Spleen (tissue), 11 donors: ENCODE data around the gene LCN12. TPM values are rescaled to one million over a fixed set of nuclear protein-coding genes. Genes with fewer than 3 reads are reported as not detected.

Source experiments
- DNase-seq: peaks from one replicate; pipeline ENCODE4 v3.0.0-alpha.2; 2020
- H3K27ac ChIP-seq, 8 donors: fragments of 200-600 bp; sonication (generic) in 7 of 8; 1 replicate in 4 of 8; 2 replicates in 4 of 8; pipeline versions ENCODE4 v1.5.0 to v1.8.0; 2016 to 2021; ENCODE audit warnings: inconsistent platforms in 4 of 8, mild to moderate bottlenecking in 4 of 8, moderate library complexity in 1 of 8
- H3K27me3 ChIP-seq, 7 donors: fragments of 200-600 bp; sonication (generic) in 6 of 7; replicated peaks in 1 of 7; 1 replicate in 4 of 7; 2 replicates in 3 of 7; pipeline versions ENCODE4 v1.5.0 to v1.8.0; 2016 to 2021; ENCODE audit warnings: inconsistent platforms in 3 of 7, mild to moderate bottlenecking in 1 of 7
- H3K36me3 ChIP-seq, 6 donors: fragments of 200-600 bp; sonication (generic) in 5 of 6; 1 replicate in 4 of 6; 2 replicates in 2 of 6; pipeline versions ENCODE4 v1.5.0 to v1.8.0; 2016 to 2021; ENCODE audit warnings: inconsistent platforms in 2 of 6
- H3K4me1 ChIP-seq, 6 donors: fragments of 200-600 bp; sonication (generic) in 5 of 6; 1 replicate in 3 of 6; 2 replicates in 3 of 6; pipeline versions ENCODE4 v1.5.0 to v1.8.0; 2016 to 2021; ENCODE audit warnings: inconsistent platforms in 3 of 6
- H3K4me3 ChIP-seq, 8 donors: fragments of 200-600 bp; sonication (generic) in 7 of 8; 1 replicate in 4 of 8; 2 replicates in 4 of 8; pipeline versions ENCODE4 v1.5.0 to v1.8.0; 2016 to 2021; ENCODE audit warnings: inconsistent platforms in 4 of 8, mild to moderate bottlenecking in 4 of 8, moderate library complexity in 2 of 8
- H3K9me3 ChIP-seq, 8 donors: fragments of 200-600 bp; sonication (generic) in 7 of 8; 1 replicate in 4 of 8; 2 replicates in 4 of 8; pipeline versions ENCODE4 v1.5.0 to v1.8.0; 2016 to 2021; ENCODE audit warnings: inconsistent platforms in 4 of 8
- POLR2A ChIP-seq, 3 donors: fragments of 450-650 bp; IDR thresholded peaks; one replicate each; pipeline ENCODE4 v1.5.1; 2017; ENCODE audit warnings: antibody characterized with exemption in 3 of 3, mild to moderate bottlenecking in 1 of 3
- POLR2AphosphoS5 ChIP-seq, 3 donors: sonication (generic); formaldehyde crosslinking; IDR thresholded peaks; one replicate each; pipeline ENCODE4 v1.5.1; 2017; ENCODE audit warnings: antibody characterized with exemption in 3 of 3
- WGBS, 5 donors: extraction: QIAGEN DNeasy Blood & Tissue Kit in 3 of 5; methylation state at CpG; one replicate each; pipeline versions ENCODE4 v1.1.5 to v1.1.7; 2013 to 2018; 5-methylcytosine and 5-hydroxymethylcytosine counted together
- intact Hi-C: fragments of 100-400 bp; cut with DNase I; formaldehyde crosslinking; loops from one replicate; pipeline ENCODE4 v1.15.0; 2023; ENCODE audit warnings: low total_unique reads
- polyA plus RNA-seq, 3 donors: library from polyadenylated mRNA; stranded (reverse); fragments of 200-250 nt; gene quantifications; one replicate each; pipeline ENCODE4 v1.2.1, GENCODE V29; 2013
- total RNA-seq, 7 donors: library from RNA; depleted of rRNA in 3 of 7; stranded (reverse); fragments of >200 nt in 3 of 7; fragmentation: NEBNext Ultra II Directional in 4 of 7; extraction: Animal tissue kit (Norgen Biotek cat#: 25700) in 4 of 7; gene quantifications; one replicate each; pipeline versions ENCODE4 v1.1.0 to v1.2.1, GENCODE V29; 2016 to 2021
- TF ChIP-seq, protein P1 (sequence below), 11 experiments: fragments of 200-600 bp in 7 of 11; fragments of 450-650 bp in 4 of 11; sonication (generic) in 4 of 11; IDR thresholded peaks in 8 of 11; conservative IDR thresholded peaks in 3 of 11; 1 replicate in 7 of 11; 2 replicates in 4 of 11; pipeline versions ENCODE4 v1.4.0 to v1.8.0; 2016 to 2021; ENCODE audit warnings: antibody characterized with exemption in 11 of 11, inconsistent platforms in 4 of 11, mild to moderate bottlenecking in 1 of 11
- donor health status: healthy with polysubstance abuse.
- donor health status: DM: no; HTN: no; CAD: no; lungs with moderate emphysema.
- donor health status: DM: no; HTN: no; CAD: no.
- donor health status: Bipolar disorder and iron deficiency.
- donor health status: healthy.
- donor health status: DM: no; HTN: no; CAD: no.
- donor health status: DM: yes; HTN: yes; CAD: no.

The LCN12 gene
- total and polyA plus RNA-seq, 10 donors: 0.83 to 63.4 (median 8.3) TPM

DNA sequence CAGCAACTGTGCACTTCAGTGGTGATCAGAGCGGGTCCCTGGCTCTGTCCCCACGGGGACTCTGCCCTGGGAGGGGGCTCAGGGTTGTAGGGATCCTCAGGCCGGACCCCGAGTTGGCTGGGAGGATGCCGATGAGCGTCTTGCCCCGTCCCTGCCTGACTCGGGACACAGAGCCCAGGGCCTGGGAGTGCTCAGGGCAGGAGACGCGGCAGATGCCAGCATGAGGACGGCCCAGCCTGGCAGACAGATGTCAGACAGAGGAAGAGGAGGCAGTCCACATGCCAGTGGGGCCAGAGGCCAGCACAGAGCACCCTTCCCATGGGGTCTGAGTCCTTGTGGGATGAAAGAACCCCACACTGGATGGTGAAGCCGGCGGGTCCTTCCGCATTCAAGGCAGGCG lies 11.3 kb downstream of the LCN12 start:
- WGBS, 5 donors: 89 to 97% (median 92%) methylated on average over 10 to 15 of the region's 15 CpGs
- H3K36me3 ChIP-seq: no peaks in the 10 kb centered on the region
- H3K4me1 ChIP-seq: peaks cover 11 to 73% (median 42%) of the 10 kb centered on the region in 6 donors
- H3K27ac ChIP-seq: peak overlapping the region in 2 of 8 donors; percentile 27 to 59
- no peaks in the 10 kb centered on the region for H3K9me3 ChIP-seq
- H3K27me3 ChIP-seq: peaks cover 0 to 4% (median 0%) of the 10 kb centered on the region in 7 donors
- no peak for TF ChIP-seq POLR2AphosphoS5 (IDR thresholded peaks at IDR 0.05)
- TF ChIP-seq, protein P1, sequence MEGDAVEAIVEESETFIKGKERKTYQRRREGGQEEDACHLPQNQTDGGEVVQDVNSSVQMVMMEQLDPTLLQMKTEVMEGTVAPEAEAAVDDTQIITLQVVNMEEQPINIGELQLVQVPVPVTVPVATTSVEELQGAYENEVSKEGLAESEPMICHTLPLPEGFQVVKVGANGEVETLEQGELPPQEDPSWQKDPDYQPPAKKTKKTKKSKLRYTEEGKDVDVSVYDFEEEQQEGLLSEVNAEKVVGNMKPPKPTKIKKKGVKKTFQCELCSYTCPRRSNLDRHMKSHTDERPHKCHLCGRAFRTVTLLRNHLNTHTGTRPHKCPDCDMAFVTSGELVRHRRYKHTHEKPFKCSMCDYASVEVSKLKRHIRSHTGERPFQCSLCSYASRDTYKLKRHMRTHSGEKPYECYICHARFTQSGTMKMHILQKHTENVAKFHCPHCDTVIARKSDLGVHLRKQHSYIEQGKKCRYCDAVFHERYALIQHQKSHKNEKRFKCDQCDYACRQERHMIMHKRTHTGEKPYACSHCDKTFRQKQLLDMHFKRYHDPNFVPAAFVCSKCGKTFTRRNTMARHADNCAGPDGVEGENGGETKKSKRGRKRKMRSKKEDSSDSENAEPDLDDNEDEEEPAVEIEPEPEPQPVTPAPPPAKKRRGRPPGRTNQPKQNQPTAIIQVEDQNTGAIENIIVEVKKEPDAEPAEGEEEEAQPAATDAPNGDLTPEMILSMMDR (IDR thresholded peaks at IDR 0.05 in 8 of 11, conservative IDR thresholded peaks at IDR 0.05 in 3 of 11): no peak
- no peak for TF ChIP-seq POLR2A (IDR thresholded peaks at IDR 0.05)
- no peak for DNase-seq
- no peak overlapping the region for H3K4me3 ChIP-seq
- intact Hi-C loops: no loop called here

DNA sequence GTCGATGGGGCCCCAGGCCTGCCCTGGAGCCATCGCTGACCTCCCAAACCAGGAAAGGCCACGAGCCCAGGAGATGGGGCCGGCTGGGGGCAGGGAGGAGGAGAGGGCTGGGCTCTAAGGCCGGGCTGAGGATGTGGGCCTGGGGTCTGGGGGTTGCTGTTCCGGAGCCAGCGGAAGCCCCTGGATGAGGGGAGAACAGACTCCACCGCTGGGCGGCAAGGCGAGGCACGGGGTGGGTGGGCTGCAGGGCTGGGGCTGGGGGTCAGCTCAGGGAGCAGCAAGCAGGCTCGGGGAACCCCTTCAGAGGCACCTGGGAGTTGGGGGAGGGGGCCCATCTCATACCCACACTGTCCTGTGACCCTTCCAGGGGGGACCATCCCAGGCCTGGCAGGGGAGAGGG lies 11.7 kb downstream of the LCN12 start:
- peaks cover 11 to 73% (median 44%) of the 10 kb centered on the region in 6 donors for H3K4me1 ChIP-seq
- peaks cover 0 to 4% (median 0%) of the 10 kb centered on the region in 7 donors for H3K27me3 ChIP-seq
- TF ChIP-seq POLR2A (IDR thresholded peaks at IDR 0.05) (no peak), POLR2AphosphoS5 (IDR thresholded peaks at IDR 0.05) (no peak)
- TF ChIP-seq, protein P1 (IDR thresholded peaks at IDR 0.05 in 8 of 11, conservative IDR thresholded peaks at IDR 0.05 in 3 of 11): no peak
- intact Hi-C loops: no loop called here
- no peaks in the 10 kb centered on the region for H3K36me3 ChIP-seq
- no peaks in the 10 kb centered on the region for H3K9me3 ChIP-seq
- no peak for DNase-seq
- no peak overlapping the region for H3K4me3 ChIP-seq
- WGBS, 5 donors: 87 to 97% (median 90%) methylated on average over 5 to 12 of the region's 12 CpGs
- H3K27ac ChIP-seq: peak overlapping the region in 3 of 8 donors; percentile 18 to 59 (median 27)

DNA sequence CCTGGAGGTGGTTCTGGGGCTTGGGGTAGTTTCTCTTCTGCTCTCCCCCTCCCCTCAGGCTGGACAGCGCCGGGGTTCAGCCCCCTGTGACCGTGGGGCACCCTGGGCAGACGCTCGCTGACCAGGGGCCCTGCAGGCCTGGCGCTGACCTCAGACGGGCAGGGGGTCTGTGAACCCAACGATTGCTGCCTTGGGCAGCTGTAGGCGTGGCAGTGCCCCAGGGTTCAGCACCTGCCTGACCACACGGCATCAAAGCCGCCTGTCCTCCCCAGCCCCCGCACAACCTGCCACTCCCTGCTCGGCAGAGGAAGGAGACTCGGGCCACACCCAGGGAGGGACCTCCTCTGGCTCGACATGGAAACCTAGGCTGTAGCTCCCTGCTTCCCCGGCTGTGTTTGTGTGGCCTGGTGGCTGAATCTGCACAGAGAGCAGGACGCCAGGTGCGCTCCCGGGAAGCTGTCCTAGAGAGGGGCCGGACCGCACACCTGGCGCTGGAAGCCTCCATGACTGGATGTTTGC lies 12.2 kb downstream of the LCN12 start:
- Histone ChIP-seq H3K36me3 (no peaks in the 10 kb centered on the region), H3K27me3 (peaks cover 0 to 4% (median 0%) of the 10 kb centered on the region in 7 donors), H3K27ac (peak overlapping the region in 4 of 8 donors; percentile 8 to 59 (median 22)), H3K4me1 (peaks cover 11 to 68% (median 44%) of the 10 kb centered on the region in 6 donors), H3K4me3 (no peak overlapping the region), H3K9me3 (no peaks in the 10 kb centered on the region)
- intact Hi-C loops: no loop called here
- TF ChIP-seq POLR2AphosphoS5 (IDR thresholded peaks at IDR 0.05) (peak in 1 of 3 donors; percentile 29), POLR2A (IDR thresholded peaks at IDR 0.05) (no peak)
- 68 to 76% (median 72%) methylated on average over 4 to 22 of the region's 22 CpGs for WGBS, 5 donors
- DNase-seq: no peak

DNA sequence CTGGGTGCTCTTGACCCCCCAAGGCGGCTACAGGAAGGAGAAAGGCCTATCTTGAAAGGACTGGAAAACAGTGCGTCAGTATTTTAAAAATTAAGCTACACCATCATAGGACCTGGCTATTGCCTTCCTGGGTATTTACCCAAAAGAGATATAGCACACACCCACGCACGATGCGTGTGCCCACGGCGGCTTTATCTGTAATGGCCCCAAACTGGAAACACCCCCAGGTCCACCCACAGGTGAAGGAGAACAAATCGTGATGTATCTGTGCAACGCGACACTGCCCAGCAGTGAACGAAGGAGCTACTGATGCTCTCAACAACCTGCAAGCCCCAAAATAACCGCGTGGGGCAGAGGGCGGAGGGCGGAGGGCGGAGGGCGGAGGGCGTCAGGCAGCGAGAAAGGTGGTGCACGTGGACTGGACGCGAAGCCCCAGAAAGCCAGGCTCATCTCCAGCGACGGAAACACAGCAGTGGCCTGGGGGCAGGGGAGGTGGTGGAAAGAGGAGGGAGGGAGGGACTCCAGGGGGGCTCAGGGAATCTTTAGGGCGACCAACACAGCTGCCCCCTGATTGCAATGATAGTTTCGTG lies 12.9 kb downstream of the LCN12 start:
- H3K36me3 ChIP-seq: no peaks in the 10 kb centered on the region
- no peak for DNase-seq
- H3K4me1 ChIP-seq: peaks cover 11 to 61% (median 40%) of the 10 kb centered on the region in 6 donors
- TF ChIP-seq, protein P1 (IDR thresholded peaks at IDR 0.05 in 8 of 11, conservative IDR thresholded peaks at IDR 0.05 in 3 of 11): no peak
- no peak for TF ChIP-seq POLR2AphosphoS5 (IDR thresholded peaks at IDR 0.05)
- no peak for TF ChIP-seq POLR2A (IDR thresholded peaks at IDR 0.05)
- H3K4me3 ChIP-seq: no peak overlapping the region
- no peaks in the 10 kb centered on the region for H3K9me3 ChIP-seq
- peak overlapping the region in 2 of 8 donors; percentile 59 to 69 for H3K27ac ChIP-seq
- WGBS, 5 donors: 85 to 87% (median 86%) methylated on average over 26 of the region's 26 CpGs
- intact Hi-C loops: no loop called here
- peaks cover 0 to 4% (median 0%) of the 10 kb centered on the region in 7 donors for H3K27me3 ChIP-seq
